Measurements from ENCODE around the gene DGKD.

Gene DGKD

DNA sequence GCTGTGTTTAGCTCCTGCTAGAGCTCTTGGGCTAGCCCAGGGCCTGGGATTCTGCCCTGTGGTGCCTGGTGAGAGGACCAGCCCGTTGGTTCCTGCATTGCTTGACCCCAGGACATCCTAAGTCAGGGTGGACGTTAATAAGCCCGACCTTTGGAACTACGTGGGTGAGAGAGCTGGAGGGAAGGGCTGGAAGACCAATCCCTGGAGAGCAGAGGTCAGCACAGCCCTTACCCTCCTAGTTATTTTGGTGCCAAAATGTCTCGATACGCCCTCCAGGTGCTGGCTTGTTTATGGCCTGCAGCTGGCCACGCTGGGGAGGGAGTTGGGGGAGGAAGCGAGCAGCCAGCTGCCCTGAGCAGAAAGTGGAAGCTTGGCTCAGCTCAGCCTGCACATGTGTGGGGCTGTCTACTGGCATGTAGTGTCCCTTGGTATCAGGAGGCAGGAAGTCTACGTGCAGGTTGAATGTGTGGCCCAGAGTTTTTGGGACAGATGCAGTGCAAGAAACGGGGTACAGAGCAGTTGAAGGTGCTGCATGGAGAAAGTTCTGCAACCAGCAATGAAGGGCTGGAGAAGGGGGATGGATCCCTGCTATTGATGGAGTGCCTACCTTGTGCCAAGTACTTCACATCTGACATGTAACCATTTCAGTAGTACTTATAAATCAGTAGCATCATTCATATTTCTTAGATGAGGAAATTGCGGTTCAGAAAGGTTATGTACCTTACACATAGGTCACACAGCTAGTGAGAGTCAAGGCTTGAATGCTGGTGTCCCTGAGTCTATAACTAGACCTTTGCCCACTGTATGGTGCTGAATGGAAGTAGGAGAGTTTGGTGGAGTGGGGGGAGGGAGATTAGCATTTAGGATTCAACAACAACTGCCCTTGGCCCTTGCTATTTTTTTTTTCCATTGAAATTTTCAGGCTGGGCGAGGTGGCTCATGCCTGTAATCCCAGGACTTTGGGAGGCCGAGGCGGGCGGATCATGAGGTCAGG is 5.0 kb upstream of the DGKD start:
- peak overlapping the region in 1 of 5 donors; percentile 20 for H3K4me3 ChIP-seq (ENCODE audit: low read depth in 1 of 5, low read length in 5 of 5)
- H3K36me3 ChIP-seq (ENCODE audit: control insufficient read depth in 5 of 5, insufficient read depth in 5 of 5, low read length in 5 of 5): no peaks in the 10 kb centered on the region
- no peak overlapping the region for H3K9ac ChIP-seq (ENCODE audit: low read length in 5 of 5)
- H3K27me3 ChIP-seq (ENCODE audit: control insufficient read depth in 5 of 5, insufficient read depth in 4 of 5, low read length in 5 of 5): peaks cover 0 to 11% (median 0%) of the 10 kb centered on the region in 5 donors
- H3K4me1 ChIP-seq (ENCODE audit: control insufficient read depth in 5 of 5, insufficient read depth in 5 of 5, low read length in 5 of 5): peaks cover 0 to 24% (median 19%) of the 10 kb centered on the region in 5 donors
- H3K27ac ChIP-seq (ENCODE audit: low read depth, low read length): no peak overlapping the region
- no peaks in the 10 kb centered on the region for H3K9me3 ChIP-seq (ENCODE audit: control insufficient read depth in 5 of 5, low read length in 5 of 5)

DNA sequence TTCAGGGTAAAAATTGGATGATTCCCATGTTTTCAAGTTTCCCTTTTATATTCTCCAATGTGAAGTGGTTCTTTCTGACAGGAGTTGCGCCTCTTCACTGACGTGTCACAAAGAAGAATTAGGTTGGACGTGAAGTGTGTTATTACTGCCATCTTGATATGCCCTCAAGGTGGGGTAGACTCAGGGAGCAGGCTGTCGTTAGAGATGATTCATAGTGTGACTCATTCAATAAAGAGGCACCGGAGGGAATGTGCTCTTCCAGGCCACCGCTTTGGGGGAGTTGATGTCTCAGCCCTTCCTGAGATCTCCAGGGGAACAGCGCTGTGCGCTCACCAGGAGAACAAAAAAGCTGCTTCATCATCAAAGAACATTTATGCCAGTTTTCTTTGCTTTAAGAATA is 3.6 kb upstream of the DGKD start:
- Histone ChIP-seq H3K27me3 (ENCODE audit: control insufficient read depth in 5 of 5, insufficient read depth in 4 of 5, low read length in 5 of 5) (peaks cover 0 to 6% (median 0%) of the 10 kb centered on the region in 5 donors), H3K27ac (ENCODE audit: low read depth, low read length) (no peak overlapping the region), H3K9me3 (ENCODE audit: control insufficient read depth in 5 of 5, low read length in 5 of 5) (no peaks in the 10 kb centered on the region), H3K9ac (ENCODE audit: low read length in 5 of 5) (no peak overlapping the region), H3K4me1 (ENCODE audit: control insufficient read depth in 5 of 5, insufficient read depth in 5 of 5, low read length in 5 of 5) (peaks cover 0 to 33% (median 27%) of the 10 kb centered on the region in 5 donors), H3K36me3 (ENCODE audit: control insufficient read depth in 5 of 5, insufficient read depth in 5 of 5, low read length in 5 of 5) (no peaks in the 10 kb centered on the region), H3K4me3 (ENCODE audit: low read depth in 1 of 5, low read length in 5 of 5) (no peak overlapping the region)

DNA sequence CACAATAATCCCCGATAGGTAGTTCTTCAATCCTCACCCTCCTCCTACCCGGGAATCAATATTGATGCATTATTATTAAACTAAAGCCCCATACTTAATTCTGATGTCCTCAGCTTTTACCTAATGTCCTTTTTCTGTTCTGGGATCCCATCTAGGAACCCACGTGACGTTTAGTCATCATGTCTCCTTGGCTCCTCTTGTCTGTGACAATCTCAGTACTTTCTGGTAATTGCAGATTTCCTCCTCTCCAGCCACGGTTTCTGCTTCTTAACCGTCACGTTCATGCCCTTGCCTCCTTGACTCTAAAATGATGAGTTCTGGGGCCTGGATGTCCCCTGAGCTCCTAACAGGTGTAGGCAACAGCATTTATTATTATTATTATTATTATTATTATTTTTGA is 2.9 kb upstream of the DGKD start:
- H3K27me3 ChIP-seq (ENCODE audit: control insufficient read depth in 5 of 5, insufficient read depth in 4 of 5, low read length in 5 of 5): peaks cover 0 to 6% (median 0%) of the 10 kb centered on the region in 5 donors
- no peaks in the 10 kb centered on the region for H3K9me3 ChIP-seq (ENCODE audit: control insufficient read depth in 5 of 5, low read length in 5 of 5)
- peaks cover 0 to 38% (median 33%) of the 10 kb centered on the region in 5 donors for H3K4me1 ChIP-seq (ENCODE audit: control insufficient read depth in 5 of 5, insufficient read depth in 5 of 5, low read length in 5 of 5)
- H3K27ac ChIP-seq (ENCODE audit: low read depth, low read length): no peak overlapping the region
- no peak overlapping the region for H3K9ac ChIP-seq (ENCODE audit: low read length in 5 of 5)
- no peaks in the 10 kb centered on the region for H3K36me3 ChIP-seq (ENCODE audit: control insufficient read depth in 5 of 5, insufficient read depth in 5 of 5, low read length in 5 of 5)
- no peak overlapping the region for H3K4me3 ChIP-seq (ENCODE audit: low read depth in 1 of 5, low read length in 5 of 5)

DNA sequence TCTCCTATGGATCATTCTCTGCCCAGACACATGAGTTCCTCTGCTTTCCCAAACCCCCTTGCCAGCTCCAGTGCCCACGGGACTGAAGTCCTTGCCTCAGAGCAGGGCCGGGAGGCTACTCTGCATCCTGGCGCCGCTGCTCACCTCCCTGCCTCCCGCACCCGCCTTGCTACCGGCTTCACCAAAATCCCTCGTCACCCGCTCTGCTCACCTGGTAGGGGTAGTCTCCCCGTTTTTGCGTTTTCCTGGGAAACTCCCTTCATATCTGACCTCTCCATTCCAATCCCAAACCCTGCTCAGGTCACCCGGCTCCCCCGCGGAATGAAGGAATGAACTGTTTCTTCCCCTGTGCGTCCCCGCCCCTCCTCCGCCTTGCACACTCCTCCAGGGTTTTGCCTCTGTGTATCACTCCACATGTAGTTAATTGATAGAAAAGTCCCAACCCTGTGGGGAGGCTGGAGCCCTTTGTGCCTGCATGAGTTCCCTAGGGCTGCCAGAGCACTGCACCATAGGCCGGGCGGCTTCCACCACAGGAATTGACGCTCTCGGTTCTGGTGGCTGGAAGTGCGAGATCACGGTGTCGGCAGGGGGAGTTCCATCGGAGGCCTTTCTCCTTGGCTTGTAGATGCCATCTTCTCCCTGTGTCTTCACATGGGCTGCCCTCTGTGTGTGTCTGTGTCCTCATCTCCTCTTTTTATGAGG is 2.0 kb upstream of the DGKD start:
- Histone ChIP-seq H3K27me3 (ENCODE audit: control insufficient read depth in 5 of 5, insufficient read depth in 4 of 5, low read length in 5 of 5) (peaks cover 0 to 6% (median 0%) of the 10 kb centered on the region in 5 donors), H3K4me3 (ENCODE audit: low read depth in 1 of 5, low read length in 5 of 5) (no peak overlapping the region), H3K4me1 (ENCODE audit: control insufficient read depth in 5 of 5, insufficient read depth in 5 of 5, low read length in 5 of 5) (peaks cover 0 to 46% (median 37%) of the 10 kb centered on the region in 5 donors), H3K9me3 (ENCODE audit: control insufficient read depth in 5 of 5, low read length in 5 of 5) (no peaks in the 10 kb centered on the region), H3K27ac (ENCODE audit: low read depth, low read length) (no peak overlapping the region), H3K36me3 (ENCODE audit: control insufficient read depth in 5 of 5, insufficient read depth in 5 of 5, low read length in 5 of 5) (no peaks in the 10 kb centered on the region), H3K9ac (ENCODE audit: low read length in 5 of 5) (no peak overlapping the region)

DNA sequence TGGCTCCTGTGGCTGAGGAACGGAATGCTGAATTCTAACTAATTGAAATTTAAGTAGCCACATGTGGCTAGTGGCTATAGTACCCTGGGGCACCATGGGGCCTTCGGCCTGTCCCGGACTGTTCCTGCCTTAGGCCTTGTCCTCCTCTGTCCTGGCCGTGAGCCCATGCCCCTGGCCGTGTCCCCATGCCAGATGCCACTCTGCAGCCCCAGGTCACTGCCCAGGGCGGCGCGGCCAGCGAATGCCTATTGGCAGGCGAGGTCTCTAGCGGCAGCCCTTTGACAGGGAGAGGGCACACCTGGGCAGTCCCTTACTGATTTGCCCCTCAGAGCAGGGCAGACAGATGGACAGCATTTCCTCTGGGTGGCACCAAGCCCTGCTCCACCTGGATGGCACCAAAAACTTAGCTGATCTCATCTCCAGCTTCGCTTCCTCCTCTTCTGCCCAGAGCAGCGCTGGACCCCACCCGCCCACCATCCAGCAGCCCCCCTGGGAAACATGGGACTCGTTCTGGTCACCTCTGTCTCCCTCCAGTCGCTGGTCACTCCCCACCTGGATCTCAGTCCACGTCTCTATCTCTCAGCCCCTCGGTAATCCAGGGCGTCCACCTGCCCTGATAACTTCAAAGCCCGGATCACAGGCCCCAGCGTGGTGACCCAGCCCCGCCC is 1.1 kb upstream of the DGKD start:
- no peaks in the 10 kb centered on the region for H3K36me3 ChIP-seq (ENCODE audit: control insufficient read depth in 5 of 5, insufficient read depth in 5 of 5, low read length in 5 of 5)
- peak overlapping the region in 3 of 5 donors; percentile 49 to 68 (median 57) for H3K9ac ChIP-seq (ENCODE audit: low read length in 5 of 5)
- H3K4me1 ChIP-seq (ENCODE audit: control insufficient read depth in 5 of 5, insufficient read depth in 5 of 5, low read length in 5 of 5): peaks cover 0 to 50% (median 43%) of the 10 kb centered on the region in 5 donors
- no peak overlapping the region for H3K27ac ChIP-seq (ENCODE audit: low read depth, low read length)
- no peaks in the 10 kb centered on the region for H3K9me3 ChIP-seq (ENCODE audit: control insufficient read depth in 5 of 5, low read length in 5 of 5)
- H3K4me3 ChIP-seq (ENCODE audit: low read depth in 1 of 5, low read length in 5 of 5): peak overlapping the region; percentile 58 to 71 (median 68)
- H3K27me3 ChIP-seq (ENCODE audit: control insufficient read depth in 5 of 5, insufficient read depth in 4 of 5, low read length in 5 of 5): peaks cover 0 to 6% (median 0%) of the 10 kb centered on the region in 5 donors

DNA sequence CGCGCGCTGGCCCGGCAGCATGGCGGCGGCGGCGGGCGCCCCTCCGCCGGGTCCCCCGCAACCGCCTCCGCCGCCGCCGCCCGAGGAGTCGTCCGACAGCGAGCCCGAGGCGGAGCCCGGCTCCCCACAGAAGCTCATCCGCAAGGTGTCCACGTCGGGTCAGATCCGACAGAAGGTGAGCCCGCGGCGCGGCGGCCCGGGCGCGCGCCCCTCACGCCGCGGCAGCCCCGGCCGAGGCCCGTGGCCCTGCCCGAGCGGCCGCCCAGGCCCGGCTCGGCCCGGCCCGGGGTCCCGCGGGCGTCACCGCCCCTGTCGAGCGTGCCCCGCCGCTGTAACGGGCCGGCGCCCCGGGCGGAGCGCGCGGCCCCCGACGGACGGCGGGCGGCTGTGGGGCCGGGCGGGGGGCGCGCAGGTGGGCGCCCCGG is 218 bp downstream of the DGKD start:
- H3K27ac ChIP-seq (ENCODE audit: low read depth, low read length): no peak overlapping the region
- peak overlapping the region in 4 of 5 donors; percentile 75 to 84 (median 80) for H3K4me3 ChIP-seq (ENCODE audit: low read depth in 1 of 5, low read length in 5 of 5)
- H3K27me3 ChIP-seq (ENCODE audit: control insufficient read depth in 5 of 5, insufficient read depth in 4 of 5, low read length in 5 of 5): no peaks in the 10 kb centered on the region

DNA sequence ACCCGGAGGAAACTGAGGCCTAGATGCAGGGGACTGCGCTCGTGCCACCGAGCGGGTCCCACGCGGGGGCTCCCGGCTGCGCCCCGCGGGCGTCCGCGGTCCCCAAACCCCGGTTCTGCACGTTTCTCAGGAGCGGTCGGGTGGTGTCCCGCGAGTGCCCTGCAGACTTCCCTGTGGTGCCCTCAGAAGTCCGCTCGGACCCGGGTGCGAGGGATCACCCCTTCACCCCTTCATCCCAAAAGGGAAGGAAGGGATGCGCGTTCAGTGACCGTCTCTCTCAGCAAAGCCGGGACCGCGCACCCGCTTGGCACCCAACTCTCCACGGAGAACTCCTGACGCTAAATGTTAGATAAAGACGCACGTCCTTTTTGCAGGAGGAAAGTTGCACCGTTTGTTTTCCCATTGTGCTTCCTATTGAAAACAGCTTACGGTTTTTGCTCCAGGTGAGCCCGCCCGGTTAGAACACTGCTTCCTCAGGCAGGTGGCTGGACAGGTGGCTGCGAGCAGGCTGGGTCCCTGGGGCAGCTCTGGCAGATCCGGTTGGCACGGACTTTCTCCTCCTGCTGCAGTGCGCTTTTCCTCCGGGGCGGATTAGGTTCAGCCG is 779 bp downstream of the DGKD start:
- H3K27me3 ChIP-seq (ENCODE audit: control insufficient read depth in 5 of 5, insufficient read depth in 4 of 5, low read length in 5 of 5): no peaks in the 10 kb centered on the region
- H3K9ac ChIP-seq (ENCODE audit: low read length in 5 of 5): peak overlapping the region; percentile 16 to 81 (median 73)
- no peak overlapping the region for H3K27ac ChIP-seq (ENCODE audit: low read depth, low read length)
- peak overlapping the region; percentile 74 to 84 (median 79) for H3K4me3 ChIP-seq (ENCODE audit: low read depth in 1 of 5, low read length in 5 of 5)
- no peaks in the 10 kb centered on the region for H3K9me3 ChIP-seq (ENCODE audit: control insufficient read depth in 5 of 5, low read length in 5 of 5)
- peaks cover 0 to 48% (median 38%) of the 10 kb centered on the region in 5 donors for H3K4me1 ChIP-seq (ENCODE audit: control insufficient read depth in 5 of 5, insufficient read depth in 5 of 5, low read length in 5 of 5)
- no peaks in the 10 kb centered on the region for H3K36me3 ChIP-seq (ENCODE audit: control insufficient read depth in 5 of 5, insufficient read depth in 5 of 5, low read length in 5 of 5)

More for the DNA sequence above, 218 bp downstream of the DGKD start:
- Histone ChIP-seq H3K9me3 (ENCODE audit: control insufficient read depth in 5 of 5, low read length in 5 of 5) (no peaks in the 10 kb centered on the region), H3K36me3 (ENCODE audit: control insufficient read depth in 5 of 5, insufficient read depth in 5 of 5, low read length in 5 of 5) (no peaks in the 10 kb centered on the region), H3K4me1 (ENCODE audit: control insufficient read depth in 5 of 5, insufficient read depth in 5 of 5, low read length in 5 of 5) (peaks cover 0 to 48% (median 40%) of the 10 kb centered on the region in 5 donors), H3K9ac (ENCODE audit: low read length in 5 of 5) (no peak overlapping the region)

DNA sequence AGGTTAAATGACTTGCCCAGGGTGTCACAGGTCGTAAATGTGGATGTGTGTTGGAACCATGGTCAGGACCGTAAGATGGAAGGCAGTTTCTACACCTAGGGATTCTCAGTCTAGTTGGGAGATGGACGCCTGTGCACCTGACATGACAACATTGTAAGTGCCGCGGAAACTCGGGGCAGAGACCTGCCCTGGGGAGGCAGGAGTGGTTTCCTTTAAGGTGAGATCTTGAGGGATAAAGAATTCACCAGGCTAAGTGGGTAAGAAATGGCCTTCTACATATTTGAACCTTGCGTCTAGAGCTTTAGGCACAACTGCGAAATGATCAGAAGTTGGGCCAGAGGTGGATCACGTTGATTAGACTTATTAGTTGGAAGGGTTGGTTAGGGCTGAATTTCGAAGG is 1.6 kb downstream of the DGKD start:
- Histone ChIP-seq H3K4me3 (ENCODE audit: low read depth in 1 of 5, low read length in 5 of 5) (peak overlapping the region in 1 of 5 donors; percentile 75), H3K36me3 (ENCODE audit: control insufficient read depth in 5 of 5, insufficient read depth in 5 of 5, low read length in 5 of 5) (no peaks in the 10 kb centered on the region), H3K27ac (ENCODE audit: low read depth, low read length) (no peak overlapping the region), H3K27me3 (ENCODE audit: control insufficient read depth in 5 of 5, insufficient read depth in 4 of 5, low read length in 5 of 5) (no peaks in the 10 kb centered on the region), H3K9me3 (ENCODE audit: control insufficient read depth in 5 of 5, low read length in 5 of 5) (no peaks in the 10 kb centered on the region), H3K4me1 (ENCODE audit: control insufficient read depth in 5 of 5, insufficient read depth in 5 of 5, low read length in 5 of 5) (peaks cover 0 to 55% (median 40%) of the 10 kb centered on the region in 5 donors), H3K9ac (ENCODE audit: low read length in 5 of 5) (no peak overlapping the region)

DNA sequence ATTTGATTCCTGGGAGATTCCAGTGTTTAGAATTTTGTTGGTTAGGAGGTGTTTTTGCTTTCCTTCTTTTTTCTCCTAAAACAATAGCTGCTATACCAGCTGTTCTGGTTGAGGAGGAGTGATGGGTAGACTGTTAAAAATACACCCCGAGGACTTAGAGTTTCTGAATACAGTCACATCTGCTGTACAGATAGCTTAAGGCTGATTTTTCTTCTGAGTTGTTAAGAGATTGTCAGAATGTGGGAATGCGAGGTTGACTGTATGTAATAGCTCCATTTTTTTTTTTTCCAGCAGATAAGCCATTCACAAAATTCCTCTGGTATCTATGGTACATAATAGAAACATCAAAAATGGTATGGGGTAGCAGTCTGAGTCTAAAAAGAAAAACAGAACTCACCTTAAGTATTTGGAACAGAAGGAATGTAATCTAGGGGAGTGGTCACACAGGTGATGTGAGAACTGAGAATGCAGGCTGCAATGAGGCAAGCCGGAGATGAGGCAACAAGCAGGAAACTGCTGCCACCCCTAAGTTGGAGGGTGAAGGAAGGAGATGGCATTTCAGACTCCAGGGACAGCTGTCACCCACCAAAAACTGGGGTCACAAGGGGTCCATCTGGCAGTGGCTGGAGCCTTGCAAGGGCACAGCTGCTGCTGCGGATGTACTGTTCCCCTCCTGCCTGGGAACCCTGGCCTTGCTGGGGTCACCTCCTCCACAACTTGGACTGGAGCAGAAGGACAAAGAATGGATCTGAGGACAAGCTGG is 2.4 kb downstream of the DGKD start:
- Histone ChIP-seq H3K27ac (ENCODE audit: low read depth, low read length) (no peak overlapping the region), H3K9me3 (ENCODE audit: control insufficient read depth in 5 of 5, low read length in 5 of 5) (no peaks in the 10 kb centered on the region), H3K36me3 (ENCODE audit: control insufficient read depth in 5 of 5, insufficient read depth in 5 of 5, low read length in 5 of 5) (no peaks in the 10 kb centered on the region), H3K9ac (ENCODE audit: low read length in 5 of 5) (no peak overlapping the region), H3K4me1 (ENCODE audit: control insufficient read depth in 5 of 5, insufficient read depth in 5 of 5, low read length in 5 of 5) (peaks cover 0 to 62% (median 45%) of the 10 kb centered on the region in 5 donors), H3K4me3 (ENCODE audit: low read depth in 1 of 5, low read length in 5 of 5) (no peak overlapping the region), H3K27me3 (ENCODE audit: control insufficient read depth in 5 of 5, insufficient read depth in 4 of 5, low read length in 5 of 5) (no peaks in the 10 kb centered on the region)

All from subcutaneous abdominal adipose tissue (tissue), 5 donors.